ENCODE results near the gene PPP2R5B. TPM values are rescaled to one million over a fixed set of nuclear protein-coding genes. Genes with fewer than 3 reads are reported as not detected.

The PPP2R5B gene
- total RNA-seq, 1 donor from 2014 or later, result 26.9 TPM

- no peak for DNase-seq (ENCODE audit: low read depth)
- no peak for TF ChIP-seq CTCF (IDR thresholded peaks at IDR 0.05; ENCODE audit: insufficient read depth, low read length, poor library complexity, severe bottlenecking)
- Histone ChIP-seq H3K27me3 (ENCODE audit: control insufficient read depth, insufficient read depth, low read length) (no peaks in the 10 kb centered on the region), H3K36me3 (ENCODE audit: control insufficient read depth, insufficient read depth, low read length) (no peaks in the 10 kb centered on the region), H3K4me3 (ENCODE audit: low read depth, low read length) (no peak overlapping the region)
These were observed 18.2 kb upstream of the PPP2R5B start for GRCh38 chr11:64906314-64906635.

GRCh38 chr11:64908766-64909165, 15.7 kb upstream of the PPP2R5B start:
- H3K27me3 ChIP-seq (ENCODE audit: control insufficient read depth, insufficient read depth, low read length), result no peaks in the 10 kb centered on the region
- DNase-seq (ENCODE audit: low read depth), result no peak
- no peak for TF ChIP-seq CTCF (IDR thresholded peaks at IDR 0.05; ENCODE audit: insufficient read depth, low read length, poor library complexity, severe bottlenecking)
- H3K36me3 ChIP-seq (ENCODE audit: control insufficient read depth, insufficient read depth, low read length), result peaks cover 1% of the 10 kb centered on the region
- H3K4me3 ChIP-seq (ENCODE audit: low read depth, low read length), result no peak overlapping the region

- no peak for DNase-seq (ENCODE audit: low read depth)
- H3K36me3 ChIP-seq (ENCODE audit: control insufficient read depth, insufficient read depth, low read length), result peaks cover 1% of the 10 kb centered on the region
- no peak overlapping the region for H3K4me3 ChIP-seq (ENCODE audit: low read depth, low read length)
- no peaks in the 10 kb centered on the region for H3K27me3 ChIP-seq (ENCODE audit: control insufficient read depth, insufficient read depth, low read length)
- TF ChIP-seq CTCF (IDR thresholded peaks at IDR 0.05; ENCODE audit: insufficient read depth, low read length, poor library complexity, severe bottlenecking), result no peak
These were observed 14.7 kb upstream of the PPP2R5B start for GRCh38 chr11:64909653-64910343.

- Histone ChIP-seq H3K4me3 (ENCODE audit: low read depth, low read length) (no peak overlapping the region), H3K36me3 (ENCODE audit: control insufficient read depth, insufficient read depth, low read length) (peaks cover 1% of the 10 kb centered on the region), H3K27me3 (ENCODE audit: control insufficient read depth, insufficient read depth, low read length) (no peaks in the 10 kb centered on the region)
- TF ChIP-seq CTCF (IDR thresholded peaks at IDR 0.05; ENCODE audit: insufficient read depth, low read length, poor library complexity, severe bottlenecking), result no peak
- DNase-seq (ENCODE audit: low read depth), result no peak
These were observed 13.9 kb upstream of the PPP2R5B start for GRCh38 chr11:64910451-64911093.

- no peak for TF ChIP-seq CTCF (IDR thresholded peaks at IDR 0.05; ENCODE audit: insufficient read depth, low read length, poor library complexity, severe bottlenecking)
- Histone ChIP-seq H3K4me3 (ENCODE audit: low read depth, low read length) (no peak overlapping the region), H3K27me3 (ENCODE audit: control insufficient read depth, insufficient read depth, low read length) (no peaks in the 10 kb centered on the region), H3K36me3 (ENCODE audit: control insufficient read depth, insufficient read depth, low read length) (peaks cover 1% of the 10 kb centered on the region)
- no peak for DNase-seq (ENCODE audit: low read depth)
These were observed 13.3 kb upstream of the PPP2R5B start for GRCh38 chr11:64911142-64911541.

GRCh38 chr11:64911689-64912088, 12.8 kb upstream of the PPP2R5B start:
- Histone ChIP-seq H3K36me3 (ENCODE audit: control insufficient read depth, insufficient read depth, low read length) (peaks cover 1% of the 10 kb centered on the region), H3K4me3 (ENCODE audit: low read depth, low read length) (no peak overlapping the region), H3K27me3 (ENCODE audit: control insufficient read depth, insufficient read depth, low read length) (no peaks in the 10 kb centered on the region)
- no peak for TF ChIP-seq CTCF (IDR thresholded peaks at IDR 0.05; ENCODE audit: insufficient read depth, low read length, poor library complexity, severe bottlenecking)
- no peak for DNase-seq (ENCODE audit: low read depth)
